Measurements from ENCODE around the gene POTEH.
"Not testable (repeated sequence)": the region's sequence is repeated elsewhere in the genome, so short reads cannot be mapped to it uniquely, and the experiment has no call there.

DNA sequence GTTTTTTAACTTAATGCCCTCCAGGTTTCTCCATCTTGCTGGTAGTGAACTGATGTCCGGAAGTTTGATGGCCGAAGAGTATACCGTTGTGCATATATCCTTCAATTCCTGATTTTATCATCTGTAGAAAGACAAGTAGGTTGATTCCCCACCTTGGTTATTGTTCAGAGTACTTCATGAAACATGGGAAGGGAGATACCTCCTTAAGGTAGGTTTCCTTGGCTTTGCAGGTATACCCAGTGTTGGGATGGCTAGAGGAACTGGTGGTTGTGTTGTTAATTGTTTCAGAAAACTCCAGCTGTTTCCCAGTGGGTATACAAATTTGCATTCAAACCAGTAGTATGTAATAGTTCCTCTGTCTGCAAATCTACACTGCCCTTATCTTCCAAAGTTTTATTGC, 25.1 kb upstream of the POTEH start:
- TF ChIP-seq CTCF (IDR thresholded peaks at IDR 0.05); EZH2 (IDR thresholded peaks at IDR 0.05; ENCODE audit: borderline replicate concordance, insufficient read depth, low read depth, low read length, poor library complexity, severe bottlenecking): not testable (repeated sequence)

Measured in B cell (primary cell).